GM18870 (cell line): Measurements from ENCODE around the gene AFF1.
"Not testable (repeated sequence)": the region's sequence is repeated elsewhere in the genome, so short reads cannot be mapped to it uniquely, and the experiment has no call there.

Source experiments
- ATAC-seq: cut with Tn5 transposase; IDR thresholded peaks from one replicate; pipeline ENCODE4 v1.9.1; 2021; ENCODE audit warnings: moderate library complexity; ENCODE audit not compliant: unreplicated experiment

AFF1 gene

DNA sequence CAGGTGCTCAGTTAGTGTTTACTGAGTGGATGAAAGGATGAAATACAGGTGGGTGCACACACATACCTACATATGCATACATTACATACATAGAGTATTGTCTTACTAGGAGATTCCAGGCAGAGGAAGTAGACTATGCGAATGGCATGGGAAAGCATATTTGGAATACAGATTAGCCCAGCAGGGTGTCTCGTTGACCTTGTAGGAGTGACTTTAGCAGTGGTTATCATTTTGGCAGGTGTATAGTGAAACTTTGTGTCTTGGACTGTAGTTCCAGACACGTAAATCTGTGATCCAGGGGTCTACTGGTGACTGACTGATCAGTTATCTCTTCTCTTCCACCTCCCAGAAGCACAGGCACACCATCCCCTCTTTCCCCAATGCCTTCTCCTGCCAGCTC lies 199.3 kb downstream of the AFF1 start:
- no peak for ATAC-seq

DNA sequence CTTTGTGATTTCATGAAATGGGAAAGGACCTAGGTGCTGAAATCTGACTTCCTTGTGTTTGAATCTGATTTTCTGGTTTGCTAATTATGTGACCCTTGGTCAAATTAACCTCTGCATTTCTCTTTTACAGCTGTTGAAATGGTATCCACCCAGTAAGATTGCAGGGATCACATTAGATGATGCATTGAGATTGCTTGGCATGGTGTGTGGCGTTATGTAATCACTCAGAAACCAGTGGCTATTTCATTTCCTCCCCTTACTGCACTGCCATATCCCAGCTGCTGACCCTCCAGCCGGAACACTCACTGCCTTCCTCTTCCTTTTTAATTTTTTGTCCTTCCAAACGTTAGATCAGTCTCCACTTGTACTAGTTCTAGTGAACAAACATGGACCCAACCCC lies 206.6 kb downstream of the AFF1 start:
- ATAC-seq = no peak

DNA sequence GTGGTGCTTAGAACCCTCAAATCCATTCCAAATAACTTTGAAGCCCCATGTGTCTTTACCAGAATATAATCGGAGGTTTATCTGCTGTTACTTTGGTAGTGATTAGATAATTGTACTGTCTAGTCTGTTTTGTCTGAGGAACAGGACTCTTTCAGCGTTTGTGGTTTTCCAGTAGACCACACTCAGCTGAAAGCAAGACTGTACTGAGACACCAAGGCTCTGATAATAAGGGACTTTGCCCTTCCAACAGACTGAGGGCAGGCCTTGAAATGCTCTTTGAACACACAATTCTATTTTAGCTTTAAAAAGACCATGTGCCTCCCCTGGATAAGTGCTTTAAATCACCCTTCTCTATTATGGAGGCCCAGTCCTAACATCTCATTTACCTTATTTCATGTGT lies 209.5 kb downstream of the AFF1 start:
- no peak for ATAC-seq

DNA sequence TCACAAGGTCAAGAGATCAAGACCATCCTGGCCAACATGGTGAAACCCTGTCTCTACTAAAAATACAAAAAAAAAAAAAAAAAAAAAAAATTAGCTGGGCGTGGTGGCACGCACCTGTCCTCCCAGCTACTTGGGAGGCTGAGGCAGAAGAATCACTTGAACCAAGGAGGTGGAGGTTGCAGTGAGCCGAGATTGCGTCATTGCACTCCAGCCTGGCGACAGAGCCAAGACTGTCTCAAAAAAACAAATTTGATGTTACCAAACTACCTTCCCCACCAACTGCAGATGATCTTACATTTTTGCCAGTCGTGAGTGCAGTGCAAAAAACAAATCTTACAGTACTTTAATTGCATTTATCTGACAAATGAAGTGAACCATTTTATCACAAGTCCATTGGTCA lies 211.1 kb downstream of the AFF1 start:
- ATAC-seq = not testable (repeated sequence)

DNA sequence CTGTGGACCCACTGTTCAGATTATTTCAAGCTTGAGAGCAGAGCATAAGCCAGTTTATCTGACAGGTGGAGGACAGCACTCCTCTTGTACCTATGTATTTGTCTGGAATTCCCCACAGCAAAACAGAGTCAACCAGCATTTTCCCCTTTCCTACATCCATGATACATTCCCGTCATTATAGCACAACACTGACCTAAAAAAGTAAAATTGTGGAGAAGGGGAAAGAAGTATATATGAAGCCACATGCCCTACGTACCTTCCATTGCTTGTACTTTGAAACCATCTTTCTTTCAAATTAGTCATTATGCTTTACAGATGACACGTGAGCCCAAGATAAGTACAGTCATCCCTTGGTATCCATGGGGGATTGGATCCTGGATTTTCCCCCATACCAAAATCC lies 212.3 kb downstream of the AFF1 start:
- ATAC-seq = no peak

DNA sequence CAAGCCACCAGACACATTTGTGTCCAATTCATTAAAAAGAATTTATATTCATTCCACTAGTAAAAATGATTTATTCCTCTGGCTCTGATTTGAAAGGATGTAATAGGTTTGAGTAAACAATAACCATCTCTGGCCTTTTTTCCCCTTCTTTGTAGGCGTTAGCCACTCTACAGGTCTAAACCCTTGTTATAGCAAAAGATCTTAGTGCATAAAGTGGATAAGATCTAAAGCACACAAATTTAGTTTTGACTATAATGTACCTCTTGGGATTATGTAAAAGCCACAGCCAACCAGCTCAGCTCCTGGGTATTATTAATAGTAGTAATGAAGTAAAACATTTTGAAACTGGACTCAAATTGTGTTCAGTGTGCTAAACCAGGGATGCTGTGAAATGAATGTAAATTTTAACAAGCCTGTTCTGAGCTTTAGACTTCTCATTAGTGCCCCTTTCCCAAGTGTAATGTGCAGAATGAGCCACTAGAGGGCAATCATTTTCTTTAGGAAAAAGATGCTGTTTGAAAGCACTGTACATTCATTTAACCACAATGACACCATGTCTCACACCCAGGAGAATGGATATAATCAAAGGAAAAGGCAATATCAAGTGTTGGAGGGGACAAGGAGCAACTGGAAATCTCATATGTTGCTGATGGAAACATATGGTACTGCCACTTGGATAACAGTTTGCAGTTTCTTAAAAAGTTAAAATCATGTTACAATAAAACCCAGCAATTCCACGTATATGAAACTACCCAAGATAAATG lies 215.9 kb downstream of the AFF1 start:
- ATAC-seq = no peak

DNA sequence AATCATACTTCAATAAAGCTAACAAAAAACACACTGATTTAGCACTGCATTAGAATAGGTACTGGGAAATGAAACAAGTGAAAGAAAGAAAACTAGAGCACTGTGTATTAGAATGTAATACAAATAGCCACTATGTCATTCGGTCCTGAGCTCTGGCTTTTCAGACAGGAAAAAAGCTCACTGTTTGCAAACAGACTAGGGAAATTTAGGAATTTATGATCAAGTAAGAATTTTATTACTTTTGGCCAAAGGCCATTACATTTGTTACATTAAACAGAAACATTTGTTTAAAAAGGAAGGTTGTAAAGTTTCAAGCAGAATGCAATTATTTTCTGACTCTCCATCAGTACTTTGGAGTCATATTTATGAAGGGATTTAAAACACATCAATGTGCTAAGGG lies 216.9 kb downstream of the AFF1 start:
- ATAC-seq = no peak

DNA sequence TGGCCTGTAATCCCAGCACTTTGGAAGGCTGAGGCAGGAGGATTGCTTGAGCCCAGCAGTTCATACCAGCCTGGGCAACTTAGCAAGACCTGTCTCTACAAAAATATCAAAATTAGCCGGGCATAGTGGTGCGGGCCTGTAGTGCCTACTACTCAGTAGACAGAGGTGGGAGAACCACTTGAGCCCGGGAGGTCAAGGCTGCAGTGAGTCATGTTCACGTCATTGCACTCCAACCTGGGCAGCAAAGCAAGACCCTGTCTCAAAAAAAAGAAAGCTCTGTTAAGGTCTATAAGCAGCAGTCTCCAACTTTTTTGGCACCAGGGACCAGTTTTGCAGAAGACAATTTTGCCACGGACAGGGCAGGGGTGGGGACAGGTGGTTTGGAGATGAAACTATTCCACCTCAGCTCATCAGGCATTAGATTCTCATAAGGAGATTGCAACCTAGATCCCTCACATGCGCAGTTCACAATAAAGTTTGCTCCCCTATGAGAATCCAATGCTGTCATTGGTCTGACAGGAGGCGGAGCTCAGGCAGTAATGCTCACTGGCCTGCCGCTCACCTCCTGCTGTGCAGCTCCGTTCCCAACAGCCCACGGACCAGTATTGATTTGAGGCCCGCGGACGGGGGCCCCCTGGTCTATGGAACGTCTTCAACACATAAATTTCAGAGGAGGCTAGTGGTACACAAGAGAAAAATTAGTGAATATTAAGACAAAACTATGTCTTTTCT lies 217.7 kb downstream of the AFF1 start:
- no peak for ATAC-seq

DNA sequence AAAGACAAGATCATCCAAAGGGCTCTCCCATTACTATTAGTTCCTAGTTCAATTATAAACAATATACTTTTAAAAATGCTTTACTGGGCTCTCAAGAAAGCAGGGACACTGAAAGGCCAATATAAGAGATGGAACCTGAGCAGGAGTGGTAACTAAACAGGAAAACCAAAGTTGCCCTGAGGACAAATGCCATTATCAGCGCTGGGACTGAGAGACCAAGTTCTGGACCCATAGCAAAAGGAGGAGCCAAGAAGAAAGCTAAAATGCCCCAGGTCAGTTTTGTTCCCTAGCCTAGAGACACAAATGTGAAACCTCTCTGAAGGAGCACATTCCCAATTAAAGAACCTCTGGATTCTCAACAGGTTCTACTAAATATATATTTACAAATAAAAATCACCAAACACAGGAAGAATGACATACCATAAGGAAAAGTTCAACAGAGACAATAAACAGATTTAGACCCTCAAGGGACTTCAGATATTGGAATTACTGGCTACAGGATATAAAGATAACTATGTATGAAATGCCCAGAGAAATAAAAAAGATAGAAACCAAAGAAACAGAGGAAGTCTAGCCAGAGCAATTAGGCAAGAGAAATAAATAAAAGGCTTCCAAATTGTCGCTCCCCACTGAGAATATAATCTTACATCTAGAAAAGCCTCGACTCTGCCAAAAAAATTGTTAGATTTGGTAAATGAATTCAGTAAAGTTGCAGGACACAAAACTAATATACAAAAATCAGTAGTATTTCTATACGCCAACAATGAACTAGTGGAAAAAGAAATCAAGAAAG lies 218.5 kb downstream of the AFF1 start:
- no peak for ATAC-seq

DNA sequence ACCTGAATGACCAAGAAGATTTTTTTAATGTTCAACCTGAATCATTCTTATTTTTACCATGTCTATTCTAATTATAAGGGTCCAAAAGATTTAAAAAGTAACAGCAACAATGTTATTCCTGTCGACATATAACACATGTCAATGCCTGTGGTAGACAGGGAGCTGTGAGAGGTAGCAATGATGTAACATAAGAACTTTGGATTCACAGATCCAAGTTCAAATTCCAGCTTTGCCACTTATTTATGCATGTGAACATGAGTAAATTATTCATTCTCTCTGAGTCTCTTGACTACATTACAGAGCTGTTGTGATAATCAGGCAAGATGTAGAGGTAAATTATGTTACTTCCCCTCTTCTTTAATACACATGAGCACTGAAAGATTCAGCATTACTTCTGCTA lies 231.1 kb downstream of the AFF1 start:
- no peak for ATAC-seq

DNA sequence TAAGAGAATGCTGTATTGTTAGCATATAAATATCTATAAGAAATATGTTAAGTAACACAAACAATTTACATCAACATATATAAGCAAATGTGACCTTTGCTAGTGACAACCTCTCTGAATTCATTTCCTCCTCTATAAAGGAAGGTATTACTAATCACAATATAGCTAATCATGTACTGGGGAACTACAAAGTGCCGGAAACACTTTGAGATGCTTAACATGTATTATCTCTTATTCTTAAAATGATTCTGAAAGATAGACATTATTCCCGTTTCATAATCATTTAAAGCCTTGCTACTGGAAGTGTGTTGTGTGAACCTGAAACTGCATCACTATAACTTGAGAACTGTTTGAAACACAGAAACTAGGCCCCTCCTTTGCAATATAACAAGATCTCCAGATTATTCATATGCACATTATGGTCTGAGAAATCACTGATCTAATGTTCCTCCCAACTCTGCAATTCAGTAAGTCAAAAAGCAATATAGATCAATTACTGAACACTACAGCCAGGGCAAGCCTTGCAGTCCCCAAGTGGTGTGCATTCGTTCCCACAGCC lies 231.6 kb downstream of the AFF1 start:
- no peak for ATAC-seq

DNA sequence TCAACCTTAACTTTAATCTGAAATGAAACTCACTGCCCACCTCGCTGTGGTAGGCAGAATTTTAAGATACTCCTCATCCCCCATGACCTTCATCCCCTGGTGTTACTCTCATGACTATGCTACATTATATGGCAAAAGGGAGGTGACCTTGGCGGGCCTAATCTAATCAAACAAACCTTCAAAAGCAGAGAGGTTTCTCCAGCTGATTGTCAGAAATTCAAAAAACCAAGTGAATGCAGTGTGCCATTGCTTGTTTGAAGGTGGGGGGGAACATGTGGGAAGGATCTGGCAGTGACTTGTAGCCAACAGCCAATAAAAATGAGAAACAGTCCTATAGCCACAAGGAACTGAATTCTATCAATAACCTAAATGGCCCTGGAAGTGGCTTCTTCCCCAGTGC lies 237.1 kb downstream of the AFF1 start:
- no peak for ATAC-seq

DNA sequence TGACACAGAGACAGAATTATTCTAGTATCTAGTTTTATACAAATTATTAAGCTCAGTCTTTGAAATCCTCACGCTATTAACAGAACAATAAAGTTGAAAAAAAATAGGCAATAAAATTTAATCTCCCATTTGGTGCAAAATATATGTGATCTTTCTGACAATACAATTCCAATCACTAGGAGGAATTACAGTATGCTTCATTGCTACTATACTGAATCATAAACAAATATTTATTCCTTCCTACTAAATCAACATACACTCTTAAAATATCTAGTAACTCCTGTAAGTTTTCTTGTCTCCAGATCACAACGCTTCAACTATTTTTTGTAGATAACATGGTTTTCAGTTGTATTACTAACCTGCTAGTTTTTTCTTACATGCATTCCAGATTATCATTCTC lies 239.9 kb downstream of the AFF1 start:
- no peak for ATAC-seq

DNA sequence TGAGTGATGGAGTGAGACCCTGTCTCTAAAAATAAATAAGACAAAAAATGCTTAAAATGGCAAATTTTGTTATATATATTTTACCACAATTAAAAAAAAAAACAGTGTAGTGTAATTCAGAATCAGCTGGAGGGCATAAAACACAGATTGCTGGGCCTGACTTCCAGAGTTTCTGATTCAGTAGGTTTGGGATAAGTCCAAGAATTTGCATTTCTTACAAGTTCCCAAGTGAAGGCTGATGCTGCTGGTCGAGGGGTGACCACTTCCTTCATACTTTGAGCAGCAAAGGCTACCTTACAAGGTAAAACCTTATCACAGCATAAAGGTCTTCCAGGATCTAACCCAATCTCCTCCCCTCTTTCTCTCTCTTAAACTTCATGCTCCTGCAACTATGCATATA lies 244.9 kb downstream of the AFF1 start:
- ATAC-seq = no peak

DNA sequence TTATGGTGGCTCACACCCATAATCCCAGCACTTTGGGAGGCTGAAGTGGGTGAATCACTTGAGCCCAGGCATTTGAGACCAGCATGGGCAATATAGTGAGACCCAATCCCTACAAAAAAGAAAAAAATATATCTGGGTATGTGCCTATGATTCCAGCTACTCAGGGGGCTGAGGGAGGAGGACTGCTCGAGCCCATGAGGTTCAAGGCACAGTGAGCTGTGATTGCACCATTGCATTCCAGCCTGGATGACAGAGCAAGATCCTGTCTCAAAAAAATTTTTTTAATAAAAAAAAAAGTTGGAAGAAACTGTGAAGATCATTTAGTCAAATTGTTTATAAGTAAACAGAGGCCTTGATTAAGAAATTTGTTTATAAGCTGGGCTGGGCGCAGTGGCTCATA lies 246.0 kb downstream of the AFF1 start:
- ATAC-seq = no peak

DNA sequence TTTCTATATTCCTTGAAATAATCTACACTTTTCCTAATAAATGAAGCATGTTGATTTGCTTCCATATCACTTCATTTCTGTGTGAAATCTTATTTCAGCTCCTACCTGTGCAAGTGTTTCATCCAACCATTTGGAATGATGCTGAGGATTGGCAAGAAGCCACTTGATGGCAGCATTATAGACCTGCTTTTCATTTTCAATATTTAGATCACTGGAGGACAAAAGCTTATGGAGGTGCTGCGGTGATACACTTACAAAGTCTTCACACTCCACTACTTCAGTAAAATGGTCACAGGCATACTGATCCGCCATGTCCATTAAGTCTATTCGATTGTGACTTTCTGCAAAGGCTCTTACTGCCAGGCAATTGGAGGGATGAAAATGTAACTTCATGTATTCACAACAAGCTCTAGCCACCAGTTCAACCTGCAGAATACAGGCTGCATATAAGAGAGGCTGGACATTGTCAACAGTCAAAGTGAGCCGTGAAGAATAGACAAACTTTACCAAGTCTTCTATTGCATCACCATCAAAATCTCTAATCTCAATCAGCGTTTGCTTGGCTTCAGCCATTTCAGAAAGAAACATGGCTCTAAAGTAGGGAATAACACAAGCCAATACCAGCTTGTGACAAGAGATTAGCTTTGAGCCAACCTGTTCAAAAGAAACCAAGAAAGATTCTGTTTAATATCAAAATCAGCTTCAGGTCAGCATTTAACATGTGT lies 250.5 kb downstream of the AFF1 start:
- no peak for ATAC-seq

DNA sequence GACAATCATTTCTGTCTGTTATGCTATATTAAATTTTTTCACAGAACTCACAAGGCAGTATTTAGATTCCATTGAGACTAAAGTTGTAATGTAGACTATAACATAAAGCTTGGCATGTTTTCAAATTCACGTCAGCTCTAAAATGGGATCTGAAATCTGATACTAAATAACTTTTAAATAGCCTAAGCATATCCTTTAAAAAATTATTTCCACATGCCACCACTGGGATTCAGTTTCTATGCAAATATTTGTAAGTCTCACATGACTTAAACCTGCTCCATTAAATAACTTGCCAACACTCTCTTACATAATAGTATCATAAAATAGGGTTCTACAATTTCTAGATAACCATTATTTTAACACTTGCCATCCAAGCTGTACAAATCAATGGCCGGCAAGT lies 253.2 kb downstream of the AFF1 start:
- ATAC-seq = no peak

DNA sequence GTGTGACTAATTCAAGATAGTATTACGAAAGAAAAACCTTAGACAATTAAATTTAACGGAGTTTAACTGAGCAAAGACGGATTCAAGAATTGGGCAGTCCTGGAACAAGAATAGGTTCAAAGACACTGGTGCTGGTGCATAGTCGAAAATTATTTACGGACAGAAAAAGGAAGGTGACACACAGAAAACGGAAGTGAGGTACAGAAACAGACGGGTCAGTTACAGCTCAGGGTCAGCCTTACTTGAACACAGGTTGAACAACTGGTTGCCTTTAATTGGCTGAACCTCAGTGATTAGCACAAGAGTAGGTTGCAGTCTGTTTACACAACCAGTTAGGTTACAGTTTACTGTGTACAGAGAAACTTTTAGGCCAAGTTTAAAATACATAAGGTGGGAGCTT lies 254.1 kb downstream of the AFF1 start:
- ATAC-seq = no peak
